Stomach (tissue), 9 donors: ENCODE data around the gene ZGPAT. TPM values are rescaled to one million over a fixed set of nuclear protein-coding genes. Genes with fewer than 3 reads are reported as not detected.

Experiments
- DNase-seq, 2 donors: peaks; one replicate each; pipeline versions ENCODE4 v3.0.0 to v3.0.0-alpha.2; 2013 to 2019
- H3K27ac ChIP-seq, 5 donors: fragments of 200-600 bp in 4 of 5; sonication (generic) in 4 of 5; one replicate each; pipeline ENCODE4 v1.5.1; 2013 to 2019; ENCODE audit warnings: mild to moderate bottlenecking in 1 of 5, moderate library complexity in 1 of 5
- H3K27me3 ChIP-seq, 3 donors: fragments of 200-600 bp; sonication (generic); one replicate each; pipeline ENCODE4 v1.5.1; 2017 to 2019; ENCODE audit warnings: mixed run types in 1 of 3
- H3K36me3 ChIP-seq, 4 donors: fragments of 200-600 bp; sonication (generic); 1 replicate in 3 of 4; 2 replicates in 1 of 4; pipeline ENCODE4 v1.5.1; 2016 to 2019
- H3K4me1 ChIP-seq, 4 donors: fragments of 200-600 bp; sonication (generic); one replicate each; pipeline ENCODE4 v1.5.1; 2016 to 2019
- H3K4me3 ChIP-seq, 4 donors: fragments of 200-600 bp; sonication (generic) in 3 of 4; one replicate each; pipeline ENCODE4 v1.5.1; 2016 to 2019; ENCODE audit warnings: mild to moderate bottlenecking in 1 of 4
- H3K9me3 ChIP-seq, 4 donors: fragments of 200-600 bp; sonication (generic); one replicate each; pipeline ENCODE4 v1.5.1; 2016 to 2019
- EP300 ChIP-seq: sonication (generic); formaldehyde crosslinking; IDR thresholded peaks from one replicate; pipeline ENCODE4 v1.6.1; 2017; ENCODE audit warnings: antibody characterized with exemption
- POLR2A ChIP-seq, 4 donors: fragments of 450-650 bp; IDR thresholded peaks; one replicate each; pipeline ENCODE4 v1.6.1; 2016; ENCODE audit warnings: antibody characterized with exemption in 4 of 4, control low read depth in 2 of 4, mild to moderate bottlenecking in 1 of 4, moderate library complexity in 1 of 4
- POLR2AphosphoS5 ChIP-seq, 3 donors: sonication (generic); formaldehyde crosslinking; IDR thresholded peaks; one replicate each; pipeline ENCODE4 v1.6.1; 2016; ENCODE audit warnings: antibody characterized with exemption in 3 of 3
- WGBS, 5 donors: extraction: QIAGEN DNeasy Blood & Tissue Kit in 3 of 5; methylation state at CpG; one replicate each; pipeline versions ENCODE4 v1.1.5 to v1.1.7; 2013 to 2018; 5-methylcytosine and 5-hydroxymethylcytosine counted together
- intact Hi-C: fragments of 100-400 bp; cut with DNase I; formaldehyde crosslinking; loops from one replicate; pipeline ENCODE4 v1.15.1; 2023; ENCODE audit warnings: low total_unique reads
- polyA plus RNA-seq, 3 donors: library from polyadenylated mRNA; stranded (reverse); fragments of 200-250 nt; gene quantifications; one replicate each; pipeline ENCODE4 v1.2.3, GENCODE V29; 2013
- total RNA-seq, 5 donors: library from RNA; depleted of rRNA; stranded (reverse); fragments of >200 nt; gene quantifications; one replicate each; pipeline versions ENCODE4 v1.1.0 to v1.2.3, GENCODE V29; 2014 to 2016
- TF ChIP-seq, protein P1 (sequence below), 7 experiments: fragments of 450-650 bp in 4 of 7; fragments of 200-600 bp in 3 of 7; sonication (generic) in 3 of 7; IDR thresholded peaks; one replicate each; pipeline ENCODE4 v1.5.1; 2016 to 2019; ENCODE audit warnings: antibody characterized with exemption in 7 of 7, control low read depth in 2 of 7, mild to moderate bottlenecking in 1 of 7
- donor health status: healthy with polysubstance abuse.
- donor health status: Bipolar disorder and iron deficiency.
- donor health status: healthy.

Gene ZGPAT
- total and polyA plus RNA-seq, 8 donors = 12.3 to 49.6 (median 38.5) TPM

DNA sequence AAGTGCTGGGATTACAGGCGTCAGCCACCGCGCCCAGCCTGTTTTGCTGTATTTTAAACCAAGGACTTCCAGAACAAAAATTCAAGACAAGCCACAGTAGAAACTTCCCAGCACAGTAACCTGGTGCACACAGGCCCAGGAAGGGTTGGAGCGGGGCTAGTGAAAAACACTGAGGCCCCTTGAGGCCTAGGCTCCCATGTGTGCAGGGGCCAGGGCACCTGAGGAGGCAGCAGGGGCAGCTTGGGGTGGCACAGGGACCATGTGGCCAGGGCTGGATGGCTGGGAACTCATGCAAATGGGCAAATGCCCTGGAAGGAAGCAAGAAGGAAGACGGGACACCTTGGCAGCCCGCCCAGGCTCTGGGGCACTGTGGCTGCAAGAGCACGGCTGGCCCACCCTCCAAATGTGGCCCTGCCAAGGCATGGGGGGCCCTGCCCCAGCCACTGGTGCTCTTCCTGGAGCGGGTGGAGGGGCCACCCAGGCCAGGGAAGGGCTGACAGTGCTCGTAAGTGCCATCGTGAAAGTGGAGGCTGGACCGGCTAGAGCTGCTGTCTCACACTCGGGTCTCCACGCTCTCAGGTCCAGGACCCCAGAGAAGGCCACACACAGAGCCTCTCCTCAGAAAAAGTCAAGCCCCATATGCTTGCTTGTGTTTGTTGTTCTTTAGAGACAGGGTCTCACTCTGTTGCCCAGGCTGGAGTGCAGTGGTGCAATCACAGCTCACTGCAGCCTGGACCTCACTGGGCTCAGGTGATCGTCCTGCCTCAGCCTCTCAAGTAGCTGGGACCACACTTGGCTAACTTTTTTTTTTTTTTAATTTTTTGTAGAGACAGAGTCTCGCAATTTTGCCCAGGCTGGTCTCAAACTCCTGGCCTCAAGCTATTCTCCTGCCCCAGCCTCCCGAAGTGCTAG lies 42.0 kb downstream of the ZGPAT start:
- DNase-seq = no peak
- Histone ChIP-seq H3K4me1 (no peaks in the 10 kb centered on the region), H3K36me3 (peaks cover 0 to 21% (median 10%) of the 10 kb centered on the region in 4 donors), H3K27ac (no peak overlapping the region), H3K27me3 (no peaks in the 10 kb centered on the region), H3K9me3 (no peaks in the 10 kb centered on the region), H3K4me3 (no peak overlapping the region)
- intact Hi-C loops = no loop called here
- WGBS, 5 donors = 81 to 90% (median 87%) methylated on average over 8 to 16 of the region's 16 CpGs
- no peak for TF ChIP-seq EP300
- TF ChIP-seq, protein P1, sequence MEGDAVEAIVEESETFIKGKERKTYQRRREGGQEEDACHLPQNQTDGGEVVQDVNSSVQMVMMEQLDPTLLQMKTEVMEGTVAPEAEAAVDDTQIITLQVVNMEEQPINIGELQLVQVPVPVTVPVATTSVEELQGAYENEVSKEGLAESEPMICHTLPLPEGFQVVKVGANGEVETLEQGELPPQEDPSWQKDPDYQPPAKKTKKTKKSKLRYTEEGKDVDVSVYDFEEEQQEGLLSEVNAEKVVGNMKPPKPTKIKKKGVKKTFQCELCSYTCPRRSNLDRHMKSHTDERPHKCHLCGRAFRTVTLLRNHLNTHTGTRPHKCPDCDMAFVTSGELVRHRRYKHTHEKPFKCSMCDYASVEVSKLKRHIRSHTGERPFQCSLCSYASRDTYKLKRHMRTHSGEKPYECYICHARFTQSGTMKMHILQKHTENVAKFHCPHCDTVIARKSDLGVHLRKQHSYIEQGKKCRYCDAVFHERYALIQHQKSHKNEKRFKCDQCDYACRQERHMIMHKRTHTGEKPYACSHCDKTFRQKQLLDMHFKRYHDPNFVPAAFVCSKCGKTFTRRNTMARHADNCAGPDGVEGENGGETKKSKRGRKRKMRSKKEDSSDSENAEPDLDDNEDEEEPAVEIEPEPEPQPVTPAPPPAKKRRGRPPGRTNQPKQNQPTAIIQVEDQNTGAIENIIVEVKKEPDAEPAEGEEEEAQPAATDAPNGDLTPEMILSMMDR (IDR thresholded peaks at IDR 0.05) = no peak
- TF ChIP-seq POLR2A (IDR thresholded peaks at IDR 0.05) = no peak

DNA sequence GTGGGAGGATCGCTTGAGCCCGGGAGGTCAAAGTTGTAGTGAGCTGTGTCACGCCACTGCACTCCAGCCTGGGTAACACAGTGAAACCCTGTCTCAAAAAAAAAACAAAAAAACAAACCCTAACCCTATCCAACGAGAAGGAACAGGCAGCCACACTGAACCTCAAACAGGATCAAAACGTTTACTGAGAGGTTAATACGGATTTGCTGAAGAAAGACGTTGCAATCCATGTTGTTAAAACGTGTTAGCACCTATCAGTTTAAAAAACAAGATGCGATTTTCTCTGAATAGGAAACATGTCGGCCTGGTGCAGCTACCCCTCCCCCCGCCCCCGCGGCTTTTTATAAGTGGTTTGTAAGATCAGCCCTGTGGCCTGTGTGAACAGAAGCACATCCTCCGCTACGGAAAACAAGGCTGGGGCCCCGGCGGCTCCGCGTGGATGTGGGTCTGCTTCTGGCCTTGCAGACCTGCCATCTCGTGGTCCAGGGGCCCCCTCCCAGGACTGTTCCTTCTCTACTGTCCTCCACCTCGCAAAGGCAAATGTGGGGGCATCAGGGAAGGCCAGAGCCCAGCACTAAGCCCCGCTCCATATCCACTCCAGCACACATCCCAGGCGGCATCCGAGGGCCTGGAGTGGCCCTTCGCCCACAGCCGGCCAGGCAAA lies 43.1 kb downstream of the ZGPAT start:
- 63 to 68% (median 66%) methylated on average over 20 to 26 of the region's 26 CpGs for WGBS, 5 donors
- Histone ChIP-seq H3K27ac (peak overlapping the region in 2 of 5 donors; percentile 8 to 27), H3K27me3 (no peaks in the 10 kb centered on the region), H3K4me3 (no peak overlapping the region), H3K4me1 (no peaks in the 10 kb centered on the region), H3K9me3 (no peaks in the 10 kb centered on the region), H3K36me3 (peaks cover 0 to 19% (median 9%) of the 10 kb centered on the region in 4 donors)
- intact Hi-C loops = no loop called here
- peak in 1 of 2 donors; percentile 46 for DNase-seq
- TF ChIP-seq POLR2A (IDR thresholded peaks at IDR 0.05) = no peak
- no peak for TF ChIP-seq POLR2AphosphoS5 (IDR thresholded peaks at IDR 0.05)
- TF ChIP-seq EP300 = no peak
- TF ChIP-seq, protein P1 (IDR thresholded peaks at IDR 0.05) = no peak

DNA sequence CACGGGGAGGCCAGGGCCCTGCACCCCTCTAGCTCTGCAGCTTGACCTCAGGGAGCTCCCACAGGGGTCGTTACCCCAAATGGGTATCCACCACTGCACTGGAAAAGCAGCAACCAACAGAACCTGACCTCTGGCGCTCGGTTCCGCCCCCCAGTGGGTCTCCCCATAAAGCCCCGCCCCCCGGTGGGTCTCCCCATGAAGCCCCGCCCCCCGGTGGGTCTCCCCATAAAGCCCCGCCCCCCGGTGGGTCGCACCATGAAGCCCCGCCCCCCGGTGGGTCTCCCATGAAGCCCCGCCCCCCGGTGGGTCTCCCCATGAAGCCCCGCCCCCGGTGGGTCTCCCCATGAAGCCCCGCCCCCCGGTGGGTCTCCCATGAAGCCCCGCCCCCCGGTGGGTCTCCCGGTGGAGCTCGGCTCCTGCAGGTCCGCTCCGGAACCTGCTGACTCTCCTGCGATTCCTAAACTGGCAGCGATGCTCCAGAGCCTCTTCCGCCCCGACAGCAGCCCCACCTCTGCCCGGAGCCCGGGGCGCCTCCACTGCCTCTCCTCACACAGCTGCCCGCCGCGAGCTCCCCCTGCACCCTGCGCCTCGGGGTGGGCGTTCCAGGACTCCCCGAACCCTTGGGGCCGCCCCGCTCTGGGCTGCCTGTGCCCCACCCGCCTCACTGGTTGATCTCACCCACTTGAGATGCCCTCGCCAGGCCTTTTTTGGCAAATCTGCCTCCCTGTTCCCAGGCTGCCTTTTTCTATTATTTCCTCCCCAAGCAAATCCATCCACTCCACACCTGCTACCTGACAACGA lies 43.8 kb downstream of the ZGPAT start:
- no peak overlapping the region for H3K4me3 ChIP-seq

More for the DNA sequence above, 43.8 kb downstream of the ZGPAT start:
- Histone ChIP-seq H3K27me3 (no peaks in the 10 kb centered on the region), H3K36me3 (peaks cover 0 to 13% (median 5%) of the 10 kb centered on the region in 4 donors), H3K4me1 (no peaks in the 10 kb centered on the region), H3K9me3 (no peaks in the 10 kb centered on the region), H3K27ac (peak overlapping the region in 2 of 5 donors; percentile 8 to 27)
- TF ChIP-seq, protein P1 (IDR thresholded peaks at IDR 0.05) = no peak
- TF ChIP-seq POLR2AphosphoS5 (IDR thresholded peaks at IDR 0.05) (no peak), EP300 (no peak), POLR2A (IDR thresholded peaks at IDR 0.05) (no peak)
- no peak for DNase-seq
- intact Hi-C loops = no loop called here
- WGBS, 5 donors = 69 to 89% (median 76%) methylated on average over 17 to 39 of the region's 45 CpGs
